Right cardiac atrium (tissue), 5 donors: ENCODE results near the gene NR1I3. TPM values are rescaled to one million over a fixed set of nuclear protein-coding genes. Genes with fewer than 3 reads are reported as not detected.
"Not testable (repeated sequence)": the region's sequence is repeated elsewhere in the genome, so short reads cannot be mapped to it uniquely, and the experiment has no call there.

Experiments used
- ATAC-seq, 2 donors: fragments of 200-7000 bp; cut with Tn5 transposase; one replicate each; pipeline versions ENCODE4 v1.8.0 to v1.9.1; 2020; ENCODE audit warnings: moderate library complexity in 2 of 2, mild to moderate bottlenecking in 1 of 2
- DNase-seq, 3 donors: peaks; one replicate each; pipeline ENCODE4 v3.0.0-alpha.2; 2020
- H3K27ac ChIP-seq: one replicate; pipeline ENCODE4 v1.5.1; 2013; ENCODE audit warnings: mild to moderate bottlenecking, low read length, control low read depth, moderate library complexity
- H3K27me3 ChIP-seq: one replicate; pipeline ENCODE4 v1.6.1; 2013; ENCODE audit not compliant: control insufficient read depth, insufficient read depth
- H3K4me1 ChIP-seq: one replicate; pipeline ENCODE4 v1.6.1; 2013; ENCODE audit warnings: low read length; ENCODE audit not compliant: control insufficient read depth, insufficient read depth
- H3K4me3 ChIP-seq: one replicate; pipeline ENCODE4 v1.5.1; 2013; ENCODE audit warnings: low read length, control low read depth
- H3K9me3 ChIP-seq: one replicate; pipeline ENCODE4 v1.6.1; 2013; ENCODE audit warnings: low read length; ENCODE audit not compliant: control insufficient read depth
- WGBS: extraction: QIAGEN DNeasy Blood & Tissue Kit; methylation state at CpG from one replicate; pipeline ENCODE4 v1.1.7; 2013; 5-methylcytosine and 5-hydroxymethylcytosine counted together
- intact Hi-C, 4 donors: fragments of 100-400 bp; cut with DNase I; formaldehyde crosslinking; loops; one replicate each; pipeline versions ENCODE4 v1.11.0 to v1.14.0; 2022 to 2023
- polyA plus RNA-seq: library from polyadenylated mRNA; stranded (reverse); fragments of 200-250 nt; gene quantifications from one replicate; pipeline ENCODE4 v1.2.3, GENCODE V29; 2013
- total RNA-seq, 4 donors: library from RNA; stranded (reverse); fragmentation: NEBNext Ultra II Directional; extraction: Animal tissue kit (Norgen Biotek cat#: 25700); gene quantifications; one replicate each; pipeline ENCODE4 v1.2.1, GENCODE V29; 2021
- donor health status: healthy with polysubstance abuse.
- donor health status: DM: no; HTN: yes; CAD: no.
- donor health status: DM: no; HTN: no; CAD: no.
- donor health status: DM: no; HTN: yes; CAD: no; lungs with severe emphysema.
- donor health status: DM: yes; HTN: yes; CAD: no.

Gene NR1I3
- total and polyA plus RNA-seq, 5 donors = 0.18 TPM; not detected in 4

GRCh38 chr1:161226320-161226711, 11.7 kb downstream of the NR1I3 start:
- peak in 2 of 3 donors; percentile 56 to 63 for DNase-seq
- peaks cover 6% of the 10 kb centered on the region for H3K4me1 ChIP-seq
- H3K9me3 ChIP-seq = no peaks in the 10 kb centered on the region
- no peaks in the 10 kb centered on the region for H3K27me3 ChIP-seq
- intact Hi-C loops = loop anchor here in 3 of 4 donors (5.0 kb wide), 2 partner anchors 66 to 156 kb away; no protein-coding TSS in a partner anchor
- ATAC-seq = peak in 1 of 2 donors; percentile 1
- peak overlapping the region; percentile 71 for H3K27ac ChIP-seq
- 4% methylated on average over 15 of the region's 15 CpGs for WGBS
- peak overlapping the region; percentile 73 for H3K4me3 ChIP-seq

- Histone ChIP-seq H3K4me3 (peak within 1 kb of the TSS; percentile 73), H3K9me3 (no peaks in the 10 kb centered on the region), H3K27ac (peak within 1 kb of the TSS; percentile 71), H3K27me3 (no peaks in the 10 kb centered on the region), H3K4me1 (peaks cover 6% of the 10 kb centered on the region)
- ATAC-seq (peak; percentile 97), DNase-seq (peak; percentile 94 to 96 (median 94))
- intact Hi-C loops = loop anchor here in 3 of 4 donors (5.0 kb wide), 2 partner anchors 67 to 157 kb away; no protein-coding TSS in a partner anchor
- 5% methylated on average over 16 of the region's 16 CpGs for WGBS
Measured at GRCh38 chr1:161225534-161226319, 12.3 kb downstream of the NR1I3 start, which contains the start of gene TOMM40L. Gene TOMM40L (plus strand): TSS chr1:161226060. CDS start chr1:161226490, 430 bp downstream.

DNA sequence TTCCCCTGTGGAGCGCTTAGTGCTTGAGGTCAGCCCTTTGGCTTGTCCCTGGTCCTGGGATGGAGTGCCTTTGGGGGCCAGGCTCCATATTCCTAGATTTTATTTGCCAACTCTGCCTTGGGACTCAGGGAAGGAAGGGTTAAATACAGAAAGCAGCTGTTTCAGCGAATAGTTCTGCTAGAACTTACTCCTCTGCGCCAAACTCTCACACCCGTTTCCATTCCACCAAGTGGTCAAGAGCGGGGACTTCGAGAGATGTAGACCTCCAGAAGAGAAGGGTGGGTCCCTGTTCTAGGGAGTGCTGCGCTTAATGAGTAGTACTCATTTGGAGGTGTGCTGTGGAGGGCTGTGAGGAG, 12.8 kb downstream of the NR1I3 start:
- peaks cover 6% of the 10 kb centered on the region for H3K4me1 ChIP-seq
- intact Hi-C loops = loop anchor here in 3 of 4 donors (5.0 kb wide), 2 partner anchors 67 to 157 kb away; no protein-coding TSS in a partner anchor
- peak overlapping the region; percentile 65 for H3K27ac ChIP-seq
- H3K4me3 ChIP-seq = no peak overlapping the region
- ATAC-seq (no peak), DNase-seq (no peak)
- 58% methylated on average over 7 of the region's 7 CpGs for WGBS
- H3K9me3 ChIP-seq = no peaks in the 10 kb centered on the region
- no peaks in the 10 kb centered on the region for H3K27me3 ChIP-seq

GRCh38 chr1:161224695-161225087, 13.3 kb downstream of the NR1I3 start:
- not testable (repeated sequence) for H3K27me3 ChIP-seq, H3K9me3 ChIP-seq, ATAC-seq, H3K27ac ChIP-seq, DNase-seq, H3K4me3 ChIP-seq, H3K4me1 ChIP-seq
- 94% methylated on average over 13 of the region's 13 CpGs for WGBS
- intact Hi-C loops = loop anchor here in 3 of 4 donors (5.0 kb wide), 2 partner anchors 68 to 158 kb away; no protein-coding TSS in a partner anchor

GRCh38 chr1:161223805-161224694, 14.0 kb downstream of the NR1I3 start:
- Histone ChIP-seq H3K27me3 (no peaks in the 10 kb centered on the region), H3K9me3 (no peaks in the 10 kb centered on the region), H3K4me3 (no peak overlapping the region), H3K27ac (no peak overlapping the region), H3K4me1 (peaks cover 6% of the 10 kb centered on the region)
- ATAC-seq (no peak), DNase-seq (no peak)
- intact Hi-C loops = no loop called here
- 90% methylated on average over 7 of the region's 7 CpGs for WGBS

DNA sequence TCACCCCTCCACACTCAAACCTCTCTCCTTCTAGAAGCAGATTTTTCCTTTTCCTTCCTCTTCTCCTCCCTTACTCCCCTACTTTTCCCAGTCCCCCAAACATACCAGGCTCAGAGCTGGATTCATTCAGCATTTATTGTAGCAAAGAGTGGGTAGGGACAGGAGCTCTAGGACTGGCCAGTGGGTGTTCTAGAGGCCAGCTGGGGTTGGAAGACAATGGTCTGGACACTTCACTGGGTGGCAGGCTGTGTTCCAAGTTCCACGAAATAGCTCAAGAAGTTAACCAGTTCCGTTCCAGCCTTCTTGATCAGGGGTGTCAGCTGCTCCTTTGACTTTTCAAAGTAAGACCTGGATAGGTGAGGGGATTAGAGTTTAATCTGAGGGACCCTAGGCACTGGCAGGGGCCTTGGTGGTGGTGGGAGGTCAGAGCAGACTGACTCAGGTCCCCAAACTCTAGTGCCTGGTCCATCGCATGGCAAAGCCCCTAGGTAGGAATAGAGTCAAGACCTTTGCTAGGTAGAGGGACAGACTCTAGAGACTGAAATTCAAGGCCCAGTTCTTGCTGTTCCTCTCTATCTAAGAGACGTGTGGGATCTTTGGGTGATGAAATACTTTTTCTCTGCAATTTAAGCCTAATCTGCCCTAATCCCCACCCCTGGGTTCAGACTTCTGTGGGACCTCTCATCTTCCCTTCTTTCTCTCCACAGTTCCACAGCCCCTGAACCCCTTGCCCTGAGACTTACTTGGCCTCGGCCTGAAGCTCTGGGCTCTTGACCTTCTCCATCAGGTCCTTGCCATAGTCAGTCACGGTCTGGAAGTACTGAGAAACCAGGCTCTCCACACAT, 15.6 kb downstream of the NR1I3 start:
- 67% methylated on average over 6 of the region's 6 CpGs for WGBS
- H3K27me3 ChIP-seq = no peaks in the 10 kb centered on the region
- DNase-seq = peak in 1 of 3 donors; percentile 22
- H3K9me3 ChIP-seq = no peaks in the 10 kb centered on the region
- no peak for ATAC-seq
- H3K4me1 ChIP-seq = peaks cover 6% of the 10 kb centered on the region
- intact Hi-C loops = no loop called here
- H3K27ac ChIP-seq = no peak overlapping the region
- H3K4me3 ChIP-seq = no peak overlapping the region

- H3K27me3 ChIP-seq = no peaks in the 10 kb centered on the region
- ATAC-seq = no peak
- 87% methylated on average over 5 of the region's 5 CpGs for WGBS
- H3K9me3 ChIP-seq = no peaks in the 10 kb centered on the region
- no peak for DNase-seq
- H3K4me3 ChIP-seq = no peak overlapping the region
- peaks cover 3% of the 10 kb centered on the region for H3K4me1 ChIP-seq
- no peak overlapping the region for H3K27ac ChIP-seq
- intact Hi-C loops = no loop called here
Measured at GRCh38 chr1:161220002-161220401, 18.0 kb downstream of the NR1I3 start.

DNA sequence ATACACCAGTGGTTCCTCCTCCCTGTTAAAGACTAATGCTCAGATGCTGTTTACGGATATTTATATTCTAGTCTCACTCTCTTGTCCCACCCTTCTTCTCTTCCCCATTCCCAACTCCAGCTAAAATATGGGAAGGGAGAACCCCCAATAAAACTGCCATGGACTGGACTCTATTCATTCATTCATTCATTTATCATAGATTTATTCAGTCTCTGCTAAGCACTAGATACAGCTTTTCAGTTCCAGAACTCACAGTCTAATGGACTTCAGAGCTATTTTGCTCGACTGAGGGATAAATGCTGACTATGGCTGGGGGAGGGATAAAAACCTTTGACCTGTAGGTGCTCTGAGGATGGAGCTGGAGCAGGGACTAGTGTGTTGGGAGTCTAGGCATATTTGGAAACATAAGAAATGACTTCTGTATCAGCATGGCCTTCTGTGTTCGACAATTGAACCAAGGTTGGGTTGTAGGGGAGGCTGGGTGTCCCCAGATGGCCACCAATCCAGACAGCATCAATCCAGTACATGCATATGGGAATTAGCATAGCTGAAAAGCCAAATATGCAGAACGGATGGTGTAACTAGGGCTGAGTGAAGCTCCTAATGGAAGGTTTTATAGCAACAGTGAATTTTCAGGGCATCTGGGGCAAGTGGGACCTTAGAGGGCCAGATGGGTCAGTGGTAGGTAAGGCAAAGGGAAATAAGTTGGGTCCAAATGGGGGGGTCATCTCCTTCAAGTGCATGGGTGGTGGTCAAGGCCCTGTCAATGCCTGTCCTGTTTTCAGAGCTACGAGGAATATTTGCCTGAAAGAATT, 18.7 kb downstream of the NR1I3 start:
- 91% methylated on average over 5 of the region's 5 CpGs for WGBS
- Histone ChIP-seq H3K4me1 (peaks cover 3% of the 10 kb centered on the region), H3K9me3 (no peaks in the 10 kb centered on the region), H3K4me3 (no peak overlapping the region), H3K27ac (no peak overlapping the region), H3K27me3 (no peaks in the 10 kb centered on the region)
- ATAC-seq (no peak), DNase-seq (no peak)
- intact Hi-C loops = no loop called here

GRCh38 chr1:161218301-161219077, 19.5 kb downstream of the NR1I3 start:
- intact Hi-C loops = no loop called here
- no peak overlapping the region for H3K4me3 ChIP-seq
- DNase-seq (peak in 2 of 3 donors; percentile 50), ATAC-seq (no peak)
- peaks cover 3% of the 10 kb centered on the region for H3K4me1 ChIP-seq
- H3K27me3 ChIP-seq = no peaks in the 10 kb centered on the region
- 72% methylated on average over 8 of the region's 8 CpGs for WGBS
- no peak overlapping the region for H3K27ac ChIP-seq
- H3K9me3 ChIP-seq = no peaks in the 10 kb centered on the region
